OCI-LY1 (cell line): ENCODE data around the gene COG4.

Experiments
- CTCF ChIP-seq: fragments of 200-600 bp; sonication (generic), shearing (Covaris generic); IDR thresholded peaks from 2 replicates; pipeline ENCODE4 v1.5.1; 2017; ENCODE audit warnings: mild to moderate bottlenecking, antibody characterized with exemption, low read length, moderate library complexity, mixed read lengths
- EZH2 ChIP-seq: fragments of 200-600 bp; sonication (generic), shearing (Covaris generic); IDR thresholded peaks from 2 replicates; pipeline ENCODE4 v1.8.0; 2017; ENCODE audit warnings: borderline replicate concordance, mixed run types, mild to moderate bottlenecking, antibody characterized with exemption, low read length, moderate library complexity, mixed read lengths

- no peak for TF ChIP-seq CTCF
- no peak for TF ChIP-seq EZH2
Observed at GRCh38 chr16:70527315-70527996, 4.1 kb upstream of the COG4 start.
